SKM-1 (cell line): ENCODE measurements around the gene TUNAR.
"Not testable (repeated sequence)": the region's sequence is repeated elsewhere in the genome, so short reads cannot be mapped to it uniquely, and the experiment has no call there.

Experiments used
- DNase-seq: peaks from one replicate; lab custom pipeline; 2025; ENCODE audit not compliant: unreplicated experiment; lab: John Stamatoyannopoulos, UW

TUNAR gene

GRCh38 chr14:95968048-95968447, 91.4 kb downstream of the TUNAR start:
- not testable (repeated sequence) for DNase-seq
